Measurements from ENCODE around the gene CAT.

The CAT gene

DNA sequence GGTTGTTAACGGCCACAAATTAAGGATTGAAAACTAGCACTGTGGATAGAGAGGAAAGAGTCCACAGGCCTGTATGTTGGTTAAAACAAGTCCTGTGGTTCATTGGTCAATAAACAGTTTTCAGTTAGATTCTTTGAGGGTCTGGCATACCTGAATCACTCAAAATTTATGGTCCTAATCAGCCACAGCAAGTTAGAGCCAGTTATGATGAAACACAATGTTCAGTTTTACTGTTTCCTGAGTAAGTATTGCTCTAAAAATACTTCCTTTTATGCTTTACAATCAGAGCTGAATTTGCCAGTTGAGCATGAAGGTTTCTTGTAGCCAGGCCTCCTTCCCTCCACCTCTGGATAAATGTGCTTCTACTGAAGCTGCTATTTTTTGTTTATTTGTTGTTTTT, 12.9 kb upstream of the CAT start:
- DNase-seq: no peak

DNA sequence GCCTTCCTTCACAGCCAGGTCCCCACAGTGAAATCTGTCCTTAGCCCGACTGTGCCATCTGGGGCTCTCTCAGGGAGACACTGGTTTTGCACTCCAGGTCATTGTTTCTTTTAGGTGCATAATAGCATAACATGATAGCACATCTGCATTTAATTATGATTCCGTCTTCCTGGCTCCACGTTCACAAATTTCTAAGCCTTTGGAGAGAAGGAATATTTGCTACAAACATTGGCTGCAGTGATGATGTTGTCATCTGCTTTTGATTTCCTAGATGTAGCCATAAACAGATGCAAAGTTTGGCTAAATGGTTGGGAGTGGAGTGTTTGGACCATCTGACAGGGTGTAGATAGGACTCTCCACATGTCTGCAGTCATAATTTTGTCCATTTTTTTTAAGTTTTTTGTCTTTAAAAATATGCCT, 12.0 kb upstream of the CAT start:
- no peak for DNase-seq

DNA sequence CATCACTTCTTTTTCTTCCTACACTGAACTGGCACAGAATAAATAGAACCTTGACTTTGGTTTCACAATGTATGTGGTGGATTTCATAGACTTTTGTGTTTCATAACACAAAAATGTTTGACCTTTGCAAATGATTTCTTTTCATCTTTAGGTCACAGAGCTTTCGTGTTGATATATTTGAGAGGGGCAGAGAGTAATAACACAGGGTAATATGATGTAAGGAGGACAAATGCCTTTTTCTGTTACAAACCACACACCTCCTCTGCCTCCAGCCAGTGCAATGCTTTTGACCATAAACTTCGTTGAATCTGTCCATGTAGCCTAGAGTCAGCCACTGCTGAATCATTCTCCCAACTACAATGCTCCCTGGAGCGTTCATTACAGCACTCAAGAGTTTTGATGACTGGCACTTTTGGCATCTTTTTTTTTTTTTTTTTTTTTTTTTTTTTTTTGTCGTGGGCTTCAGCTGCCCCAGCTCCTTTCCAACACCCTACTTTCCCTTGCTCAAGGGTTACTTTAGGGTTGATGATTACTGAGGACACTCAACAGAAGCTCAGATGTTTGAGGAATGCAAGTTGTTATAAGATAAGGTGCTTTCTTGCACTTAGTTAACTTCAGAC, 11.4 kb upstream of the CAT start:
- DNase-seq: no peak

DNA sequence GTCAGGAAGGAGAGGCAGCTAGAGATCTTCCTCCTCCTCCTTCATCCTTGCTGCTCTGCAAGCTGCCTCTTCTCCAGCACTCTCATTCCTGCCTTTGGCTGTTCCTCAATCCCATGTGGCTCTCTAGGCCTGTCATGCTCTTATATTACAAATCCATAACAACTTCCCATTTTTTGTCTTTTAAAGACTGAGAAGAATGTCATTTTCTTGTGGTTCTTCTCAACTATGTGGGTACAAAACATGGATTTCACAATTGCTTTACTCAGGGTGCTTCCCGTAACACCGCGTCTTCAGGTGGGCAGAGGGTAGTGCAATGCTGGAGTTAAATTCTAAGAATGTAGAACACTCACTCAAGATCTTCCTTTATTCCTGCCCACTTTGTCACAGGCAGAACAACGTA, 6.8 kb upstream of the CAT start:
- DNase-seq: no peak

DNA sequence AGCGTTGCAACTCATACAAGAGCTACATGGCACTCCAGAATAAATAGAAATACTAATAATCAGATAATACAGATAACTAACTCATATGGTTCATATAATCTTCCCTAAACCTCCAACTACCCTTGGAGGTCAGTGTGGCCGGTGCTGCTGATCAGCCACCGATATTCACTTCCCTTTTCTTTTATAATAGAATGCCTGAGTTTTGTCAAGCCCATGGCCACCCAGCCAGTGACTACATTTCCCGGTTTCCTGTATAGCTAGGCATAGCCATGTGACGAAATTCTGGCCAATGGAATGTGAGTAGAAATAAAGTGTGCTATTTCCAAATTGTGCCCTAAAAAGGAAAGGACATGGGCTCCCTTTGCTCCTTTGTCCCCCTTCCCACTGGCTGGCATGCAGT, 5.9 kb upstream of the CAT start:
- no peak for DNase-seq

DNA sequence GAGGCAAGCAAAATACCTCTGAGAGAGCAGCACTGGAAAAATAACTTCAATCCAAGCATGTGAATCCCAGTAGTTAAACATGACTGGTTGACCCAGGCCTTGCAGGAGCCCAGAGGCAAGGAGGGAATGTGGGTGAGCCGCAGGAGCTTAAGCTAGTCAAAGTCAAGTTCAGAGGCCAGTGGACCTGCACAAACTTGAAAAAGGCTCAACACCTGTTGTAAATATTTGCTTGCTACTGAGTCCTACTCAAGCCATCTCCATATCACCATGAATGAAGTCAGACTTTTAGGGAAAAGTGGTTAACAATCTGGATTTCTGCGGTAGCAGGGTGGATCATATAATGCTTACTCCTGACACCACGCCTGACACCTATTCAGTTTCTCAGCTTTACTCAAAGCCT, 4.8 kb upstream of the CAT start:
- no peak for DNase-seq

DNA sequence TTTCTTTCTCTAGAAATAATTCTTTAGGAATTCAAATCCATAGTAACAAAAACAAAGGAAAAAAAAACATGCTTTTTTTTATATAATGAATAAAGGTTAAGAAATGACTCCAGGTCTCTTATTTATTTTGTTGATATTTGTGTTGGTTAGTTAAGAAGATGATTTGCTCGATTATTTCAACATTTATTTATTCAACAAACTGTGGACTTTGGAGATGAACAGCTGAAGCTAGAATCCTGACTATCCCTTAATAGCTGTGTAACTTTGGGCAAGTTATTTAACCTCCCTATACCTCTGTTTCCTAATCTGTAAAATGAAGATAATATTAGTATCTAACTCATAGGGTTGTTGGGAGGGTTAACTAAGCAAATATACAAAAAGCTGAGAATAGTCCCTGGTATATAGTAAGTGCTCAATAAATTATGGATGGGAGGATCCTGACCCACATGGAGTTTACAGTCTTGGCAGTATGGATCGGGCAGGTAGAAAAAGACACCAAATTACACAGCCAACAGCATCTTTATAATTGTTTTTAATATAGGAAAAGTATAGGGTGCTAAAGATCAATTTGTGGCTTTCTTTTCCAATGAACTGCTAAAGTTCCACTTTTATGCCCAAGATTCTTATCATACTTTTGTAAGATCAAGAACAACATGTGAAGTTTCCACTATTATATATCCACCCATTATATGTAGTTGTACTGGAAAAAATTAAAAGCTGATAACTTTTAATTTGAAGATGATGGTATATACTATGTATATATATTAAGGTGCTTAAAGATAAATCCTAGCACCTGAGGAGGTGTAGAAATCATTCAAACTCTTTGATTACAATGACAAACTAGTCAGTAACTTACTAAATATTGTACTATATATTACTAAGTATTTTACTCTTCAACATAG, 1.3 kb upstream of the CAT start:
- no peak for DNase-seq

DNA sequence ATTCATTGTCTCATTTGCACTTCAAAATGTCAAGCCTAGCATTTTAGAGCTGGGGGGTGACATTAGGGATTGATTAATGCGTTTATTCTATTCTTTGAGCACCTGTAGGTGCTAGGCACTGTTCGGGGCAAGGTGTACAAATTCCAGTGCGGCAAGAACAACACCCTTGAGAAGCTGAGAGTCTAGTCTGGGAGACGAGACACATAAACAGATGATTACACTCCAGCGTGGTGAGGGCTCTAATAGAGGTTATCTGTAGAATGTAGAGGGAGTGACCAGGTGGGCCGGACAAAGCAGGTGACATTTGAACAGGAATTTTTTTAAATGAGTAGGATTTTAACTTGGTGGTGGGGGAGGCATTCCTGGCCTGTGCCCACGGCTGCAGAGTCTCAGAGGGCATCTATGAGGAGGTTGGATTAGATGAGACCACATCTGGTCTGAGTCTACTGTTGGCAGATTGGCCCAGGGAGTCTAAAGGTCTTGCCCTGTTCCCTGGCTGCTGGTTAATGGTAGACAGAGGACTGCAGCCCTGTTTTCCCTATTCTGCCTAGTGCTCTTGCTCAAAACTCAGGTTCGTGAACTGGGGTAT, 970 bp downstream of the CAT start:
- DNase-seq: no peak

DNA sequence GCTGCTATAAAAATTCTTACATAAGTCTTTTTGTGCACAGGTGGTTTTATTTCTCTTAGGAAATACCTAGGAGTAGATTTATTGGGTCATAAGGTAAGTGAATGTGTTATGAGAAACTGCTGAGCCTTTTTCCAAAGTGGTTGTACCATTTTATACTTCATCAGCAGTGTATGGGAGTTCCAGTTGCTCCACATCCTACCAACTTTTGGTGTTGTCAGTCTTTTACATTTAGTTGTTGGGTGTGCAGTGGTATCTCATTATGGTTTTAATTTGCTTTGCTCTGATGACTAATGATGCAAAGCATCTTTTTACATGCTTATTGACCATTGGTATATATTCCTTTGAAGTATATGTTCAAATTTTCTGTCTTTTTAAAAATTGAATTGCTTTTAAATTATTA, 3.1 kb downstream of the CAT start:
- DNase-seq: no peak

DNA sequence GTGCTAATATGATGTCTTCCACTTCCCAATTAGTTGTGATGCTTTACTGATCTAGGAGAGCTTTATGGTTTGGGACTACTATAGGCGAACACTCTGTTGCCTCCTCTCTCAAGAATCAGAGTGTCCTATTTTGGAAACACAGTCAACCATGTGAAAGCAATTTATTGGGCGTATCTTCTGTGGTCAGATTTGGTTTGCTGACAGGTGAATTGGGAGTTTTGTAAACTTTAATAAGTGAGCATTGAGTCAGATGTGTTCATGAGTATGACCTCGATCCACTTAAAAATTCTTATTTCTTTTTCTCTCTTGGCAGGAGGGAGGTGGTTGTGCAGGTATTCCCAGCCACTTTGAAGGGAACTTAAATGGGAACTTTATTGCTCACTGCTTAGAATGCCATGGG, 4.4 kb downstream of the CAT start:
- no peak for DNase-seq

DNA sequence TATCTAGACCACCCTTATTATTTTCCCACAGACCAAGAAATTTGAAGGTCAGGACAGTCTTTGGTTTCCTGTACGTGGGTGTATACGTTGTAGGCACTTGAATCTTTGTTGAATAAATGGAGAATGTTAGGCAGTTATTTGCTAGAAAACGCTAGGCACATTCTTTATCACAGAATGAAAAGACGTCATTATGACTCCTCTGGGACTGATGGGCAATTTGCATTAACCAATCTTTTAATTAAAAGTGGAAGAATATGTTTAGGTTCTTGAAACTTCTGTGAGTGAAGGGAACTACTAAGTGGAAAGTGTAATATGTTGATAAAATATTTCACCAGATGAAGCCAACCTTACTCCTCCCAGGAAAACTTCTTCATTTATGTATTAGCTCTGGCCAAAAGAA, 5.7 kb downstream of the CAT start:
- no peak for DNase-seq

DNA sequence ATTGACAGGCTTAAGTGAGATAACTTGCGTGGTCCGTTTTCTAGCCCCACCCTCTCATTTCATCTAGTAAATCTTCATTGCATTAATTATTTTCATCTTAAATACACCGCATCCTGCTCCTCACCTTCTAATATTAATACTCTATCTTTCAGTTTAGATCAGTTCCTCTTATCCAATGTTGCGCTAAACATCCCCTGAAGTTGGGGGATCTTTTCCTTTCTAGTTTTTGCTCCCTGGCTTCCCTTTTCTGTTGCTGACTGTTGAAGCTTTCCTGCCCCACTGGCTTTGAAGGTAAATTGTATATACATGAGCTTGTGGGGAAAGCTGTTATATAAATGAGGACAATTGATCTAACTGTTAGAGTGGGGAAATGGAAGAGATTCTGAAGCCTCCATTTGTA, 7.2 kb downstream of the CAT start:
- no peak for DNase-seq

DNA sequence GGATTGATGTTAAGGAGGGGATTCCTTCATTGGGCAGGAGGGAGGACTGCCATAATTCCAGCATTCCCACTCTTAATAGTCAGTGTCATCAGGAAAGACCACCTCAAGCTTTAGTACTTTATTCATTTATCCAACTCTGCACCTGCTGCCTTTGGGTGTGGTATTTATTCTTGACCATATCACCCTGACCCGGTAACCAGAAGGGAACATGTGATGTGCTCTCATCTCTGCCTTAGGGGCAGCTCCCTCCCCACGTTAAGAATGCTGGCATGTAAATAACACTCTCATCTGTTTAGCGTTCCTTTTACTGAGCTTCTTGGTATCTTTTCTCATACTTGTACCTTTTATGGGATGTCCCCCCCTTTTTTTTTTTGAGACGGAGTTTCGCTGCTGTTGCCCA, 7.7 kb downstream of the CAT start:
- DNase-seq: no peak

DNA sequence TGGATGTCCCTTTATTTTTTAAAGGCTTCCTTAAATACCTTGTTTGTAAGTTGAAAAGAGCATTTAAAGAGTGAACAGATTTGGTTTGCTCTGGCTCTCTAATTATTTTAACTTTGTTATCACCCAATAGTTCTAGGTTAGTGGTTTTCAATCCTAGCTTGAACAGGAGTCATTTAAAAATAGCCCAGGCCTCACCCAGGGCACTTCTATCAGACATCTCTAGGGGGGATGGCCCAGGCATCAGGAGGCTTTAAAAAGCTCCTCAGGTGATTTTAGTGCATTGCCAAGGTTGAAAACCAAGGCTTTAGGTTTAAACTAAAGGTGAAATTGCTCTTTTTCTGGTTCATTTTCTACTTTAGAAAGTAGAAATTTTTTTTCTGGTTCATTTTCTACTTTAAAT, 8.3 kb downstream of the CAT start:
- DNase-seq: no peak

DNA sequence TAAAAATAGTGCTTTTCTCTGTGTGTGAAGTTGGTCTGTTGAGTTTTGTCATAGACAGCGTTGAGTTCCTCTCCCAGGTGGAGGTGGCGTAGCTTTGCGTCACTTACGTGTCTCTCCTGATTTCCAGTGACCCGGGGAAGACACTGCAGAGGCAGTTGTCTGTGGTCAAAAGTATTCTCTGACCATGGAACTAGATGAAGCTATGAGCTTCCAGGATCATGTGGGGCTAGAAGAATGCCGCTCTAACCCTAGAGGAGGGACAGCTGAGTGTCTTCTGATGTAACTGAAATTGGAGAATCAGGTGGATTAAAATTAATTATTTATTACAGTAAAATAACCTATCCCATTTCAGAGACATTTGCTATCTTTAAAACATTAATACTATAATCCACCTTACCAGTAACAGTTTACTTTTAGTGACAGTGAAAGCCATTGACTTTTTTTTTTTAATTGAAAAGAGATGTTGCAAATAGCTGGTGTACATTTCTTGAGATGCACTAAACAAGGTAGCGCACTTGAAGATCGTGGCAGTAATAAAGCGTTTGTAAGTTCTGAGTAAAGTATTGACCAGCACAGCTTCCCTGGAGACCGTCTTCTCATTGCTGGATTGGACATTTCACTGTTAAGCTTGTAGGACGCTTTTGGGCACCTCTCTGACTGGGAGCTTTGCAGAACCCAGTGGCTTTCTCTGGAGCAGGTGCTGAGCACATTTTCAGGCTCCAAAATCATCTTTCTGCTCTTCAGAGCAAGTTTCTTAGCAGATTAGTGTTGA, 9.7 kb downstream of the CAT start:
- no peak for DNase-seq

DNA sequence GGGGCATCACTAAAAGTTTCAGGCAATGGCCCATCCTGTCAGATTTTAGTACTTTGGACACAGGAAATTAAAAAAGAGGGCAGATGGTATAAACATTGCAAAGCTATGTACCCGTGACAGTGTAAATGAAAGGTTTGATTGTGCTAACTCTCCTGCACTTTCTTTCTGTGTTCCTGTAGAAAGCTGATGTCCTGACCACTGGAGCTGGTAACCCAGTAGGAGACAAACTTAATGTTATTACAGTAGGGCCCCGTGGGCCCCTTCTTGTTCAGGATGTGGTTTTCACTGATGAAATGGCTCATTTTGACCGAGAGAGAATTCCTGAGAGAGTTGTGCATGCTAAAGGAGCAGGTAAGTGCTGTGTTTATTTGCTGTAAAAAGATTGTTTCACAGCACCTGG, 10.3 kb downstream of the CAT start:
- no peak for DNase-seq

DNA sequence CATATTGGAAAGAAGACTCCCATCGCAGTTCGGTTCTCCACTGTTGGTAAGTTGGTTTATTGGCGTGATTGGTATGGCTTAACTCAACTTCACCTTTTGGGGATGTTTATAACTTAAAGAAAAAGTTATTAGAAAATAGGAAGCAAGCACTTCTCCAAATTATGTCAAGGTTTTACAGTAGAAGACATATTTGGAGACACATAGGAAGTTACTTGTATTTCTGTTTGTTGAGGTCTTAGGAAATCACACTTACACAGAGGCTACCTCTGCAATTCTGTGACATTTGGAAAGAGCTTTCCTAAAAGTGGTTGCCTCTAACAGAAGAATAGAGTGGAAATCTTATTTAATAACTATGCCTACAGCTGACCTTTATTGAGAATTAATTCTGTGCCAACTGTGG, 12.3 kb downstream of the CAT start:
- DNase-seq: no peak

DNA sequence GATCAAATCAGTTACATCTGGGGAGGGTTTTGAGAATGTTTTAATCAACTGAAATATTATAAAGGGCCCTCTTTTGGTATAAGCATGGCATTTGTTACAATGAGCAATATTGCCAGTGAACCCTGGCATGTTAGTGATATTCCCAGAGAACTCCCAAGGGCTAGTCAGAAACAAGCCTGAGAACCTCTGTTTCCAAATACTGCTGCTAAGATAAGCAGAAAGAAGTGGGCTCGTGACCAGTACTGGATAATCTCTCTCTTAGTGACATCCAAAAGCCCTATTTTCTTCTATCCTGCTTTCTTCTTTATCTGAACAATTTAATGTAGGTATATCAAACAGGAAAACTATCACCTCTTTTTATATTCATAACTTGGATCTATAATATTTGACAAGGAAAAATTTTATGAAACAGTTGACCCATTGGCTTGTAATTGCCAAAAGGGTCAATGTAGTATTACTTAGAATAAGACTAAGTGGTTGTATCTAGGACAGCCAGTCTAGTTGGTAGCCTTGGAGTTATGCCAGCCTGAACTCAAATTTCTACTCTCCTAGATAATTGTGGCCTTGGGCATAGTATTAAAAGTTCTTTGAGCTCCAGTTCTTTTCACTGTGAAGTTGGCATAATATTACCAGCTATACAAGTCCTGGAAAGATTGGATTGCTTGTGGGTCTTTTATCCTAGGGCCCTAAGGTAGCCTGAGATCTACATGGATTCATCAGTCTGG, 15.7 kb downstream of the CAT start:
- DNase-seq: no peak

DNA sequence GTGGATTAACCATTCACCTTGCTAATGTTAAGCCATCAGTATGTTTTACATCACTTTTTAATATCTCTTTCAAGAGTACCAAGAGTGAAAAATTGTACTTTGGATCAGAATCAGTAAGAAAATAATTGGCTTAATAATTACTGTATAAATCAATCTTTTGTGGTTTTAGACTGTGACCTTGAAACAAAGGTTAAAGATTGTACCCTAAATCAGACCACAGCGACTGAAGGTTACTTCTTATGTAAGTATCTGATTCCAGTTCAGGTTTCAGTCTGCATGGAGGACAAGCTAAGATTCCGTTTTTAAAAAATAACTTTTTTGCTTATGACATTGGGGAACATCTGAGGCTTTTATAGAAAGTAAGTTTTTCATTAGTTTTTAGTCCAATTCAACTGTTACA, 18.9 kb downstream of the CAT start:
- DNase-seq: no peak

DNA sequence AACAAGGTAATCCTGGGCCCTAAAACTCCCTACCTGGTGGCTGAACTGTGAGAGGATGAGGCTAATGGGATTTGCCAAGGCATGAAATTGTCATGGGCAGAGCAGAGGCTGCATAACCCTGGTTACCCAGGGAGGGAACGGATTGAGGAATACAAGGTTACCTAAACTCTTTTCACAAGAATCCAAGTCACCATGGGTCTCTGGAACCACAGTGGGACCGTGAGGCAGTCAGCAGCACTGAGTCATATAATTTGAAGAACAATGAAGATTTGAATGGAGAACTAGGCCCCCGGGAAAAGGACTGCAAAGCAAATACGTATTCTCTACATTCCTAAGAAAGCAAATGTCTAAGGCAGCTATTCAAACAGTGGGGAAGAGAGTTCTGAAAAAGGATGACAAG, 19.8 kb downstream of the CAT start:
- DNase-seq: no peak

DNA sequence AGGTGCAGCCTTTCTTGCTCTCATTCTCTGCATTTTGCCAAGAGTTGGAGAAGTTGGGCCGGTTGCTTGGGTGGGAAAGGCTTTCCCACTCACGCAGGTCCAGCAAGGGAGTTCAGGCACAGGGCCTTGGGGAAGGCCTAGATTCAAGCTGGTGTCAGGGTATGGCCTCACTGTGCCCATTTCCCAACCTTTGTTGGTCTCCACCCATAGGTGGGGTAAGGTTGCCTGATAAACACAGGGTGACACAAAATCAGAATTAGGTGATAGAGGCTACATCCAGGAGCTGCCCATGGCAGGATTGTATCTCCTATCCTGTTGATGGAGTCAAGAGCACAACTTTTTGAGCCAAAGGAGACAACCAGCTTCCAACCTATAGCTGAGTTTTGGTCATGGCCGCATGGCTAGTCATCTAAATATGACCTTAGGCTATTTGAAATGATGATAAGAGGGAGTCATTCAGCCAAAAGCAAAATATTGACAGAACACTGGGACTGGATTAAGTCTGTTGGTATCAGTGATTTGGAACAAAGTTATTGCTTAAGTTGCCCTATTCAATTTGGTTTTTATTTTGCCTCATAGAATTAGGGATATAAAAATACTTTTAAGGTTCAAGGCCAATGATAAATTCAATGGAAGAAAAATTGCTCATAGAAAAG, 20.9 kb downstream of the CAT start:
- DNase-seq: no peak

DNA sequence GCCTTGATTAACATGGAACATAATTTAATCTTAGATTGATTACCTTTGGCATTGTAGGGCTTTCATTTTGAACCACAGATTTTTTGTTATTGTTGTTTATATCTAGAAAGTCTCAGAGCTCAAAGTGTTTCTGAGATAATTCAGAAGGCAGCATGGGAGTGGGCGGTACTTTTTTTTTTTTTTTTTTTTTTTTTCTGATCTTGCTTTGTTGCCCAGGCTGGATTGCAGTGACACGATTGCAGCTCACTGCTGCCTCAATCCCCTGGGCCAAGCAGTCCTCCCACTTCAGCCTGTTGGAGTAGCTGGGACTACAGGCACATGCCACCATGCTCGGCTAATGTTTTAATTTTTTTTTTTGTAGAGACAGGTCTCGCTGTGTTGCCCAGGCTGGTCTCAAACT, 21.5 kb downstream of the CAT start:
- DNase-seq: no peak

All from activated CD4-positive, alpha-beta T cell treated with anti-CD3 and anti-CD28 coated beads for 4 hours (primary cell).